WTC11 (cell line): ENCODE results near the gene ULK4. TPM values are rescaled to one million over a fixed set of nuclear protein-coding genes. Genes with fewer than 3 reads are reported as not detected.

Experiments used
- AFF4 ChIP-seq: sonication (generic); formaldehyde crosslinking; IDR thresholded peaks from 2 replicates; pipeline ENCODE4 v1.8.1; 2023; ENCODE audit warnings: mild to moderate bottlenecking, missing genetic modification reagents, borderline replicate concordance
- ARID4B ChIP-seq: sonication (generic); formaldehyde crosslinking; IDR thresholded peaks from 2 replicates; pipeline ENCODE4 v1.8.0; 2023; ENCODE audit warnings: missing genetic modification reagents, mild to moderate bottlenecking, borderline replicate concordance
- CBFB ChIP-seq: sonication (generic); formaldehyde crosslinking; IDR thresholded peaks from 2 replicates; pipeline ENCODE4 v1.8.1; 2022; ENCODE audit warnings: mild to moderate bottlenecking, low read depth, missing genetic modification reagents
- CREB1 ChIP-seq: sonication (generic); formaldehyde crosslinking; IDR thresholded peaks from 2 replicates; pipeline ENCODE4 v1.8.0; 2023; ENCODE audit warnings: mild to moderate bottlenecking, missing genetic modification reagents
- CTCF ChIP-seq: fragments of 200-600 bp; IDR thresholded peaks from 2 replicates; pipeline ENCODE4 v1.8.0; 2022; ENCODE audit warnings: antibody characterized with exemption
- ERG ChIP-seq: fragments of 250-450 bp; sonication (Bioruptor Pico); IDR thresholded peaks from 2 replicates; pipeline ENCODE4 v1.8.0; 2021; ENCODE audit warnings: mild to moderate bottlenecking
- ETV6 ChIP-seq: sonication (generic); formaldehyde crosslinking; IDR thresholded peaks from 2 replicates; pipeline ENCODE4 v1.8.1; 2022; ENCODE audit warnings: mild to moderate bottlenecking, missing genetic modification reagents
- FOXK1 ChIP-seq: sonication (generic); formaldehyde crosslinking; IDR thresholded peaks from 2 replicates; pipeline ENCODE4 v1.8.0; 2022; ENCODE audit warnings: mild to moderate bottlenecking, moderate library complexity, missing genetic modification reagents
- GABPB1 ChIP-seq: sonication (generic); formaldehyde crosslinking; IDR thresholded peaks from 2 replicates; pipeline ENCODE4 v1.8.1; 2023; ENCODE audit warnings: mild to moderate bottlenecking, missing genetic modification reagents
- HMGXB4 ChIP-seq: sonication (generic); formaldehyde crosslinking; IDR thresholded peaks from 2 replicates; pipeline ENCODE4 v1.8.1; 2023; ENCODE audit warnings: mild to moderate bottlenecking, moderate library complexity, missing genetic modification reagents
- NFATC4 ChIP-seq: fragments of 250-450 bp; sonication (Bioruptor Pico); IDR thresholded peaks from 2 replicates; pipeline ENCODE4 v1.9.0; 2021; ENCODE audit warnings: mild to moderate bottlenecking
- NFE2L1 ChIP-seq: sonication (generic); formaldehyde crosslinking; IDR thresholded peaks from 2 replicates; pipeline ENCODE4 v1.8.1; 2023; ENCODE audit warnings: missing genetic modification reagents
- RELA ChIP-seq: sonication (generic); formaldehyde crosslinking; IDR thresholded peaks from 2 replicates; pipeline ENCODE4 v1.8.1; 2022; ENCODE audit warnings: missing genetic modification reagents, mild to moderate bottlenecking, borderline replicate concordance
- SMAD3 ChIP-seq: sonication (generic); formaldehyde crosslinking; IDR thresholded peaks from 2 replicates; pipeline ENCODE4 v1.8.0; 2022; ENCODE audit warnings: missing genetic modification reagents, mild to moderate bottlenecking, borderline replicate concordance
- SMAD4 ChIP-seq: sonication (generic); formaldehyde crosslinking; IDR thresholded peaks from 2 replicates; pipeline ENCODE4 v1.8.0; 2022; ENCODE audit warnings: mild to moderate bottlenecking, missing genetic modification reagents
- TEAD4 ChIP-seq: sonication (generic); formaldehyde crosslinking; IDR thresholded peaks from 2 replicates; pipeline ENCODE4 v1.8.0; 2022; ENCODE audit warnings: mild to moderate bottlenecking, missing genetic modification reagents
- USF1 ChIP-seq: sonication (generic); formaldehyde crosslinking; IDR thresholded peaks from 2 replicates; pipeline ENCODE4 v1.8.0; 2022; ENCODE audit warnings: mild to moderate bottlenecking, missing genetic modification reagents
- USF2 ChIP-seq: sonication (generic); formaldehyde crosslinking; IDR thresholded peaks from 2 replicates; pipeline ENCODE4 v1.8.1; 2023; ENCODE audit warnings: mild to moderate bottlenecking, missing genetic modification reagents, moderate library complexity
- ZBTB43 ChIP-seq: sonication (generic); formaldehyde crosslinking; IDR thresholded peaks from 2 replicates; pipeline ENCODE4 v1.8.1; 2023; ENCODE audit warnings: mild to moderate bottlenecking, missing genetic modification reagents
- ZNF232 ChIP-seq: sonication (generic); formaldehyde crosslinking; IDR thresholded peaks from 2 replicates; pipeline ENCODE4 v1.8.0; 2022; ENCODE audit warnings: mild to moderate bottlenecking, missing genetic modification reagents
- ZNF423 ChIP-seq: fragments of 250-450 bp; sonication (Bioruptor Pico); IDR thresholded peaks from 2 replicates; pipeline ENCODE4 v2.1.2; 2022; ENCODE audit warnings: mild to moderate bottlenecking, moderate library complexity
- total RNA-seq: library from RNA; stranded (reverse); gene quantifications from 3 replicates; pipeline ENCODE4 v1.2.3, GENCODE V29; 2021

ULK4 gene
- total RNA-seq, 1 experiment from 2014 or later: 9.2 TPM

GRCh38 chr3:41961751-41962679 is at the start of gene ULK4 (continued):
- TF ChIP-seq NFATC4 (no peak), ZNF232 (CRISPR knock-in tag) (no peak; the same call in 1 of the 2 replicates), CREB1 (CRISPR knock-in tag) (no peak), ERG (no peak), ARID4B (CRISPR knock-in tag) (peak; percentile 66; the same call in 1 of the 2 replicates), HMGXB4 (CRISPR knock-in tag) (peak; percentile 65; the same call in 1 of the 2 replicates), RELA (CRISPR knock-in tag) (no peak), AFF4 (CRISPR knock-in tag) (no peak), USF1 (CRISPR knock-in tag) (peak; percentile 76), CTCF (no peak), ZBTB43 (CRISPR knock-in tag) (no peak), ETV6 (CRISPR knock-in tag) (peak; percentile 8; the same call in 1 of the 2 replicates), ZNF423 (CRISPR knock-in tag) (no peak), TEAD4 (CRISPR knock-in tag) (no peak), SMAD4 (no peak), NFE2L1 (CRISPR knock-in tag) (no peak), GABPB1 (0 out of 2 replicates have a peak, but pooled peaks have one; percentile 50), SMAD3 (CRISPR knock-in tag) (no peak), USF2 (CRISPR knock-in tag) (peak; percentile 72), FOXK1 (CRISPR knock-in tag) (peak; percentile 72; the same call in 1 of the 2 replicates), CBFB (CRISPR knock-in tag) (no peak)
